HG03521 (cell line): ENCODE data around the gene ASPG.

ENCODE experiments used
- ATAC-seq: cut with Tn5 transposase; IDR thresholded peaks from one replicate; pipeline ENCODE4 v1.9.1; 2021; ENCODE audit warnings: mild to moderate bottlenecking, moderate library complexity; ENCODE audit not compliant: unreplicated experiment

Gene ASPG

GRCh38 chr14:104115131-104115600, 29.7 kb downstream of the ASPG start:
- no peak for ATAC-seq

DNA sequence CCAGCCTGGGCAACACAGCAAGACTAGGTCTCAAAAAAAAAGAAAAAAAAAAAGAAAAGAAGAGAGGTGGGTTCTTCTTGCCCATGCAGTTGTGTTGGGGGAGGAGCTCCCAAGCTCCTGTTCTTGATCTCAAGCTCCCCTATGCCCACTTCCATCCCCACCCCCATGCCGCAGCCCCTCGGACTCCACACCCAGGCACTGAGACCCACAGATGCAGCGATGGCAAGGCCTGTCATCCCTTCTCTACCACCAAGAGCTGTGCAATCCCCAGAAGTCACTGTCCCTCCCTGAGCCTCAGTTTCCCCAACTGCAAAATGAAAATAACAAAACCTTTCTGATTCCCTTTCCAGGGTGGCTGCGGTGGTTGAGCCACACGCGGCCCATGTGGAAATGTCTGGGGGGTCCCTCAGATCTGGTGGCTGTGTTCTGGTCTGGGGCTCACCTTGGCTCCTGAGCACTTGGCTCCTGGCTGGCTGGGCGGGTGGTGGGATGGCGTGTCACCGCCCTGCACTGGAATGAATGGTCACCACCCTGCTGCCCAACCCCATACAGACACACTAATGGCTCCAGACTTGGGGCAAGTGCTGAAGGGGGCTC, 30.3 kb downstream of the ASPG start:
- no peak for ATAC-seq

DNA sequence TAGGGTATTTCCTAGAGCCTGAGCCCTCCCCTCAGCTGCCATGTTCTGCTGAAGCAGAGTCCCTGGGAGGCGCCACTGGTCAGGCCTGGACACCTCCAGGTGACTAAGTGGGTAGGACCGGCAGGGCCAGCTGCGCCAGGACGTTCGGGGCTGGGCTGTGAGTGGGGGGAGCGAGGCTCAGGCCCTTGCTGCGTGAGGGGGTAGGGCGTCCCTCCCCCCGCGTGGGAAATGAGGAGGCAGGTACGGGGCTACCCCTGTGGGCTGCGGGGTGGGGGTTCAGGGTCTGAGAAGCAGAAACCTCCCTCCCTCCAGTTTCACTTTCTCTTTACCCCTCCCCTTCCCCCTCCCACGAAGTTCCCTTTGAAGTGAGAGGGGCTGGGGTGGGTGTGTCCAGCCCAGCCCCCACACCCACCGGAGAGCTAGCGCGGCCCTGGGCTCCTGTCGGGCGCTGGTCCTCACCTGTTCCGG, 30.8 kb downstream of the ASPG start:
- no peak for ATAC-seq

- ATAC-seq, result no peak
Observed at GRCh38 chr14:104116756-104117340, 31.3 kb downstream of the ASPG start.

DNA sequence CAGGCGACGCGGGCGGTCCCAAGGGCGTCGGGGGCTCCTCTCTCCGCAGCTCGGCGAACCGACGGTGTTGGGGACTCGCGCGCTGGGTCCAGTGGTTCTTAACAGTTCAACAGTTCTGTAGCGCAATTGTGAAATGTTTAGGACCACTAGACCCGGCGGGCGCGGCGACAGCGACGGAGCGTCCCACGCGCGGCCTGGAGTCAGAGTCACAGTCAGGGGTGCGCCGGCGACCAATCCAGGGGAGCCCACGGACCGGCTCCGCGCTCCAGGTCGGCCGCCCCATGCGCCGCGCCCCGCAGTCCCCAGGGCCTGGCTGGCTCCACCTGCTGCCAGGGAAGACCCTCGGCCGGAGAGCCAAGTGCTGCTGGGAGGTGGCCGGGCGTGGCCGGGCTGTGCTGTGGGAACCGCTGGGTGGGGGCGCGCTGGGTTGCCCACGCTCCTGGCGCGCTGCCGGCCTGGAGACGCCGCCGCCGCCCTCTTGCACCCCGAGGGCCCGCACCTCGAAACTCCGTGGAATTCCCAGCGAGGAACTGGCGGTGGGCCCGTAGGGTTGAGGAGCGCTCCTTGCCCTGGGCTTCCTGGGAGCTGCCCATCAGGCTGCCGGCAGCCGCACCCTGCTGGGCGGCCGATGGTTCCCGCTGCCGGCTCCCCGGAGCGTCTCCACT, 32.0 kb downstream of the ASPG start:
- no peak for ATAC-seq

- ATAC-seq, result no peak
Observed at GRCh38 chr14:104118006-104118844, 32.7 kb downstream of the ASPG start.

GRCh38 chr14:104119119-104119487, 33.6 kb downstream of the ASPG start:
- ATAC-seq, result no peak

- ATAC-seq, result no peak
Observed at GRCh38 chr14:104119488-104120251, 34.2 kb downstream of the ASPG start.

DNA sequence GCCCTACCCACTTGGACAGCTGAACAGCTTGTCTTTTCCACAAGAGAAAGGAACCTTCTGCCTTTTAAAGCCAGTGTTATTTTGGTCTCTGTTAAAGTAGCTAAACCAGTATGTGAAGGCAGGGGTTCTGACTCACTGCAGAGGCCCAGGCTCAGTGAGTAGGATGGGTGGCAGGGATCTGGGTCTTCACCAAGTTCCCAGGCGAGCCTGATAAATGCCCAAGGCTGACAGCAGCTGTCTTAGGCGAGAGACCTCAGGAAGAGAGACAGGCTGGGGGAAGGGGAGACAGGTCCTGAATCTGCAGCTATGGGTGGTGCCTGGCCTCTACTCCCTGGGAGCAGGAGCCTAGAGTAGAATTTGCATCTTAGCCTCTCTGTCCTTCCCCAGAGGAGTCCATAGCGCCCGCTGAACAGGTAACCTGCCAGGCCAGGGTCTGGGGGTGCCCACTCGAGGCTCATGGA, 34.8 kb downstream of the ASPG start:
- ATAC-seq, result no peak

DNA sequence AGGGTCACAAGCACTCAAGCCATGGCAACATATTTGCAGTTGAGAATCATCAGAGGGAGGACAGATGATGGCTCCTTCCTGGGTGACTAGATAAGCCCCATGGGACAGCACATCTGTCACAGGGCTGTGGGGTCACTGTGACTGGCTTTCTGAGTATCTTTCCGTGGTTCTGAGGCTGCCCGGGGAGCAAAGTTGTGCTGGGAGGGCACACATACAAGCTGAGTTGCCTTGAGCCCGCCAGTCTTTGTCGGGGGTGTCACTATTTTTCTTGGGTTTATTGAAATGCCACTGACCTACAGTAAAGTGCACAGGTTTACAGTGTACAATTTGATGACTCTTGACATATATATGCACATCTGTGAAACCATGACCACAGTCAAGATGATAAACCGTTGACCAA, 35.6 kb downstream of the ASPG start:
- ATAC-seq, result no peak

GRCh38 chr14:104123879-104124278, 38.4 kb downstream of the ASPG start:
- ATAC-seq, result no peak

GRCh38 chr14:104125011-104125410, 39.5 kb downstream of the ASPG start:
- no peak for ATAC-seq

DNA sequence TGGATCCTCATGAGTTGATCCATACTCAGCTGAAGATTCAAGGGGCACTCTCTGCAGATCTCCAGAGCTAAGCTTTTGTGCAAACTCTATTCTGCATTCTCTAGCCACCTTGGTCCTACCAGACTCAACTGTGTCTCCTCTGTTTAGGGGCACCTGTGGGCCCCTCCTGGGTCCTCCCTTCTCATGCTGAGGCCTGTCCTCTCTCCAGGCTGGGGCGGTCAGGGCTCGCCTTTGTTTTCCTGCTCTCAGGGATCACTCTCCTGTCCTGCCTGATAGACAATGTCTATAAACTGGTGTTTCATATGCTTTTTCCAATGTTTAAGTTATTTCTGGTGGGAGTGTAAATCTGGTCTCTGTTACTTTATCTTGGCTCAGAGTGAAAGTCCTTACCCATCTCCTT, 41.3 kb downstream of the ASPG start:
- ATAC-seq, result no peak

DNA sequence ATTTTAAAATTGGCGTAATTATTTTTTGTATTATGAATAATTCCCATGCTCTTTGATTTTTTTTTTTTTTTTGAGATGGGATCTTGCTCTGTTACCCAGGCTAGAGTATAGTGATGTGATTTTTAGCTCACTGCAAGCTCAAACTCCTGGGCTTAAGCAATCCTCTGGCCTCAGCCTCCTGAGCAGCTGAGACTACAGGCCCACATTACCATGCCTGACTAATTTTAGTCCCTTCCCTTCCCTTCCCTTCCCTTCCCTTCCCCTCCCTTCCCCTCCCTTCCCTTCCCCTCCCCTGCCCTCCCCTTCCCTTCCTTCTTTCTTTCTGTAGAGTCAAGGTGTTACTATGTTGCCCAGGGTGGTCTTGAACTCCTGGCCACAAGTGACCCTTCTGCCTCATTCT, 43.5 kb downstream of the ASPG start:
- ATAC-seq, result no peak

- ATAC-seq, result no peak
Observed at GRCh38 chr14:104129556-104129955, 44.1 kb downstream of the ASPG start.

GRCh38 chr14:104130974-104131651, 45.6 kb downstream of the ASPG start:
- ATAC-seq, result no peak

GRCh38 chr14:104131968-104132732, 46.6 kb downstream of the ASPG start:
- no peak for ATAC-seq

DNA sequence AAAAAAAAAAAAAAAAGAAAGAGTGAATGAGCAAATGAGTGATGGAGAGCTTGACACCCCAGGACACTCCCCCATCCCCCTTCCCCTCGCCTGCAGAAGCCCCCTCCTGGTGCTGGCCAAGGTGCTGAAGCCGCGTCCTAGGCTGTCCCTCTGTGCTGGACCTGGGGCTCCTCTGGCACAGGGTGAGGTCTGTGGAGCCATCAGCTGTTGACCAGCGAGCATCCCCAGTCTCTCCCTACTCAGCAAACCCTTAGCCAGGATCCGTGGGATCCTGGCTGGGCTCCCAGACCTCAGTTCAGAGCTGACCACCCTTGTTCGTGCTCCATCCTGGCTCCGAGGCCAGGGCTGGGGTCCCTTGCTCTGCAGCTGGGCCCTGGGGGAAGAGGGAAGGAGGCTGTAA, 47.5 kb downstream of the ASPG start:
- ATAC-seq, result no peak

- no peak for ATAC-seq
Observed at GRCh38 chr14:104133496-104133895, 48.0 kb downstream of the ASPG start.
